Measurements from ENCODE around the gene CABCOCO1. TPM values are rescaled to one million over a fixed set of nuclear protein-coding genes. Genes with fewer than 3 reads are reported as not detected.

The CABCOCO1 gene
- polyA plus RNA-seq, 1 experiment = 2.4 TPM

DNA sequence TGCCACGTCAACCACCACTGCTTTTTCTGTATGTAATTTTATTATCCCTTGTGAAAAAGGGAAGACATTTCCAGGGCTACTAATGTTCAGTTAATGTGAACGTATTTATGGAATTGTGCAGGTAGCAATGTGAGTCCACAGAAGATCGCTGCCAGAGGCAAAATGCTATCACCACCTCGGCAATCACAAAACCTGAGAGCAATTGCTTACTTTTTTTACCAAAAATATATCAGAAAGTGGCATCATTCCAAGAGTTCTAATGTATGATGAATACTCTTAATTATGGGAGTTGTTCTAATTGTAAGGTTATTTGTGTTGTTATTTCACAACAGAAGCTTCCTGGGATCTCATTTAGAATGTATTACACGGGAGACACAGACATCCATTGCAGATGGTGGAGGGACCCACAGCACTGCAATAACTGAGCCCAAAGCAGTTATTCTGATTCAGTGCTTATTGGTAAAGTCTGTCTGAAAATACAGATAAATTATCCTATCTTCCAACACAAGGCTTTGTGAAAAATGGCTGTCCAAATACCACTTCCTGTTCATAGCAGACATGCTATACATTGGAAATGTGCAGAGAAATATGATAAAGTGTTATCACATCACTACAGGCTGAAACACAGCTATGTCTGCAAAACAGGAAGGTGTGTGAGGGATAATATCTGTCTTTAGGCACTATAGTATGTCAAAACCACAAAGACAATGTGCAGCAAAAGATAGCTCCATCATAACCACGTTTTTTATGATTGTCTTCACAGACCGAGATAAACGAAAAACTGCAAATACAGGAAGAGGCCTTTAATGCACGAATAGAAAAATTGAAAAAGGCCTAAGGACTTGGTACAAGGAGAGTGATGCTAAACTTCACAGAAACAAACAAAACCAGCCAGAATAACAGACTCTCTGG is 102.7 kb downstream of the CABCOCO1 start:
- H3K4me3 ChIP-seq (ENCODE audit: low read depth, low read length) = no peak overlapping the region
- ChIA-PET CTCF (interaction anchor here (0.7 kb wide), 1 partner anchor 15 kb away, joined by 3 read pairs; no protein-coding TSS in a partner anchor), POLR2A (no interaction called here)
- no peaks in the 10 kb centered on the region for H3K27me3 ChIP-seq (ENCODE audit: control insufficient read depth, insufficient read depth, low read length)
- no peaks in the 10 kb centered on the region for H3K36me3 ChIP-seq (ENCODE audit: control insufficient read depth, insufficient read depth, low read length)
- TF ChIP-seq, protein P1, sequence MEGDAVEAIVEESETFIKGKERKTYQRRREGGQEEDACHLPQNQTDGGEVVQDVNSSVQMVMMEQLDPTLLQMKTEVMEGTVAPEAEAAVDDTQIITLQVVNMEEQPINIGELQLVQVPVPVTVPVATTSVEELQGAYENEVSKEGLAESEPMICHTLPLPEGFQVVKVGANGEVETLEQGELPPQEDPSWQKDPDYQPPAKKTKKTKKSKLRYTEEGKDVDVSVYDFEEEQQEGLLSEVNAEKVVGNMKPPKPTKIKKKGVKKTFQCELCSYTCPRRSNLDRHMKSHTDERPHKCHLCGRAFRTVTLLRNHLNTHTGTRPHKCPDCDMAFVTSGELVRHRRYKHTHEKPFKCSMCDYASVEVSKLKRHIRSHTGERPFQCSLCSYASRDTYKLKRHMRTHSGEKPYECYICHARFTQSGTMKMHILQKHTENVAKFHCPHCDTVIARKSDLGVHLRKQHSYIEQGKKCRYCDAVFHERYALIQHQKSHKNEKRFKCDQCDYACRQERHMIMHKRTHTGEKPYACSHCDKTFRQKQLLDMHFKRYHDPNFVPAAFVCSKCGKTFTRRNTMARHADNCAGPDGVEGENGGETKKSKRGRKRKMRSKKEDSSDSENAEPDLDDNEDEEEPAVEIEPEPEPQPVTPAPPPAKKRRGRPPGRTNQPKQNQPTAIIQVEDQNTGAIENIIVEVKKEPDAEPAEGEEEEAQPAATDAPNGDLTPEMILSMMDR (IDR thresholded peaks at IDR 0.05; ENCODE audit: insufficient read depth, low read depth, low read length) = no peak
- DNase-seq (ENCODE audit: low read depth) = no peak

GRCh38 chr10:61766927-61767326 is 104.2 kb downstream of the CABCOCO1 start:
- H3K27me3 ChIP-seq (ENCODE audit: control insufficient read depth, insufficient read depth, low read length) = no peaks in the 10 kb centered on the region
- no peak for DNase-seq (ENCODE audit: low read depth)
- no peak overlapping the region for H3K4me3 ChIP-seq (ENCODE audit: low read depth, low read length)
- CTCF ChIA-PET = no interaction called here
- POLR2A ChIA-PET = no interaction called here
- TF ChIP-seq, protein P1 (IDR thresholded peaks at IDR 0.05; ENCODE audit: insufficient read depth, low read depth, low read length) = no peak
- H3K36me3 ChIP-seq (ENCODE audit: control insufficient read depth, insufficient read depth, low read length) = no peaks in the 10 kb centered on the region

GRCh38 chr10:61774031-61774430 is 111.3 kb downstream of the CABCOCO1 start:
- Histone ChIP-seq H3K4me3 (ENCODE audit: low read depth, low read length) (no peak overlapping the region), H3K36me3 (ENCODE audit: control insufficient read depth, insufficient read depth, low read length) (no peaks in the 10 kb centered on the region), H3K27me3 (ENCODE audit: control insufficient read depth, insufficient read depth, low read length) (no peaks in the 10 kb centered on the region)
- POLR2A ChIA-PET = no interaction called here
- no peak for DNase-seq (ENCODE audit: low read depth)
- TF ChIP-seq, protein P1 (IDR thresholded peaks at IDR 0.05; ENCODE audit: insufficient read depth, low read depth, low read length) = no peak
- CTCF ChIA-PET = no interaction called here

DNA sequence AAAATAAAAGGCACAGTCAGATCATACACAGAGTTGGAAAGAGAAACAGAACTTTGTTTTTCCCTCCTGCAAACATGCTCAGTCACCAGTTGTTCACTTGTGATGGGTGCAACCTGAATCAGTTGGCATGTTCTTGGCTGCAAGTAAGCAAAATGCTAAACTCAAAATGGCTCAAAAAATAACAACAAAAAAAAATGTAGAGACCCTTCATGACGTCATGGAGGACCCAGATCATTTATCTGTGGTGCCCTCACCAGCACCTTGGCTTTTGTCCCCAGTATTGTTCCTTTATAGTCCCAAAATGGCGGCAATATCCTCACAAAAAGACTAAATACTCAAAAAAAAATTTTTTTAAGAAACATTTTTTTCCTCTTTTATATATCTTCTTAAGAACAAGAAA is 112.4 kb downstream of the CABCOCO1 start:
- Histone ChIP-seq H3K27me3 (ENCODE audit: control insufficient read depth, insufficient read depth, low read length) (no peaks in the 10 kb centered on the region), H3K4me3 (ENCODE audit: low read depth, low read length) (no peak overlapping the region), H3K36me3 (ENCODE audit: control insufficient read depth, insufficient read depth, low read length) (no peaks in the 10 kb centered on the region)
- DNase-seq (ENCODE audit: low read depth) = no peak
- ChIA-PET POLR2A (no interaction called here), CTCF (no interaction called here)
- TF ChIP-seq, protein P1 (IDR thresholded peaks at IDR 0.05; ENCODE audit: insufficient read depth, low read depth, low read length) = no peak

- no peak overlapping the region for H3K4me3 ChIP-seq (ENCODE audit: low read depth, low read length)
- CTCF ChIA-PET = no interaction called here
- TF ChIP-seq, protein P1 (IDR thresholded peaks at IDR 0.05; ENCODE audit: insufficient read depth, low read depth, low read length) = no peak
- POLR2A ChIA-PET = no interaction called here
- no peaks in the 10 kb centered on the region for H3K27me3 ChIP-seq (ENCODE audit: control insufficient read depth, insufficient read depth, low read length)
- no peaks in the 10 kb centered on the region for H3K36me3 ChIP-seq (ENCODE audit: control insufficient read depth, insufficient read depth, low read length)
- no peak for DNase-seq (ENCODE audit: low read depth)
Observed at GRCh38 chr10:61776615-61777266, 114.0 kb downstream of the CABCOCO1 start.
